Renal pelvis (tissue), 4 donors: Measurements from ENCODE around the gene NFIB. TPM values are rescaled to one million over a fixed set of nuclear protein-coding genes. Genes with fewer than 3 reads are reported as not detected.

Source experiments
- DNase-seq: peaks from one replicate; pipeline ENCODE4 v3.0.0-alpha.2; 2013
- polyA plus RNA-seq, 3 donors: library from polyadenylated mRNA; unstranded; fragments of 120-200 nt; gene quantifications; one replicate each; pipeline ENCODE4 v1.2.1, GENCODE V29; 2013; ENCODE audit not compliant: insufficient read length in 3 of 3

NFIB gene
- polyA plus RNA-seq, 3 donors: 18.4 to 20.3 (median 19.8) TPM

- DNase-seq: no peak
Observed at GRCh38 chr9:14111696-14112095, 202.2 kb downstream of the NFIB start.

- no peak for DNase-seq
Observed at GRCh38 chr9:14107977-14108376, 206.0 kb downstream of the NFIB start.

- DNase-seq: no peak
Observed at GRCh38 chr9:14107495-14107894, 206.4 kb downstream of the NFIB start.

GRCh38 chr9:14106699-14107098 is 207.2 kb downstream of the NFIB start:
- DNase-seq: no peak

- DNase-seq: no peak
Observed at GRCh38 chr9:14104496-14104895, 209.4 kb downstream of the NFIB start.

- DNase-seq: no peak
Observed at GRCh38 chr9:14103115-14103514, 210.8 kb downstream of the NFIB start.

GRCh38 chr9:14099737-14100136 is 214.2 kb downstream of the NFIB start:
- DNase-seq: no peak

- DNase-seq: no peak
Observed at GRCh38 chr9:14098486-14099180, 215.3 kb downstream of the NFIB start.

GRCh38 chr9:14097666-14098415 is 216.1 kb downstream of the NFIB start:
- DNase-seq: no peak

GRCh38 chr9:14097215-14097614 is 216.7 kb downstream of the NFIB start:
- DNase-seq: peak; percentile 60

GRCh38 chr9:14096258-14096922 is 217.6 kb downstream of the NFIB start:
- DNase-seq: peak; percentile 72

GRCh38 chr9:14095277-14095676 is 218.7 kb downstream of the NFIB start:
- DNase-seq: no peak

GRCh38 chr9:14094491-14094890 is 219.4 kb downstream of the NFIB start:
- no peak for DNase-seq

GRCh38 chr9:14092344-14092743 is 221.6 kb downstream of the NFIB start:
- no peak for DNase-seq

GRCh38 chr9:14089051-14089803 is 224.7 kb downstream of the NFIB start:
- DNase-seq: no peak

- DNase-seq: no peak
Observed at GRCh38 chr9:14087576-14087975, 226.4 kb downstream of the NFIB start.

- DNase-seq: no peak
Observed at GRCh38 chr9:14086495-14086894, 227.4 kb downstream of the NFIB start.

- DNase-seq: no peak
Observed at GRCh38 chr9:14085810-14086209, 228.1 kb downstream of the NFIB start.

GRCh38 chr9:14084867-14085266 is 229.1 kb downstream of the NFIB start:
- no peak for DNase-seq

GRCh38 chr9:14083366-14083765 is 230.6 kb downstream of the NFIB start:
- no peak for DNase-seq

- no peak for DNase-seq
Observed at GRCh38 chr9:14082732-14083131, 231.2 kb downstream of the NFIB start.

GRCh38 chr9:14081745-14082144 is 232.2 kb downstream of the NFIB start:
- no peak for DNase-seq
